H54 (cell line): ENCODE results near the gene RTN4.

Experiments
- DNase-seq: peaks from one replicate; pipeline ENCODE4 v3.0.0; 2011; ENCODE audit warnings: low spot score, mixed read lengths; ENCODE audit not compliant: insufficient read length
- FAIRE-seq: peaks from 3 replicates; lab custom pipeline; 2011; peaks lifted over from hg19 to GRCh38; lab: Jason Lieb, UNC
- POLR2A ChIP-seq: IDR thresholded peaks from 2 replicates; pipeline ENCODE4 v1.6.1; 2011; ENCODE audit warnings: low read depth, mild to moderate bottlenecking, low read length

RTN4 gene

GRCh38 chr2:55033921-55034320, 16.3 kb downstream of the RTN4 start:
- DNase-seq = no peak
- TF ChIP-seq POLR2A = no peak
- FAIRE-seq = no peak

DNA sequence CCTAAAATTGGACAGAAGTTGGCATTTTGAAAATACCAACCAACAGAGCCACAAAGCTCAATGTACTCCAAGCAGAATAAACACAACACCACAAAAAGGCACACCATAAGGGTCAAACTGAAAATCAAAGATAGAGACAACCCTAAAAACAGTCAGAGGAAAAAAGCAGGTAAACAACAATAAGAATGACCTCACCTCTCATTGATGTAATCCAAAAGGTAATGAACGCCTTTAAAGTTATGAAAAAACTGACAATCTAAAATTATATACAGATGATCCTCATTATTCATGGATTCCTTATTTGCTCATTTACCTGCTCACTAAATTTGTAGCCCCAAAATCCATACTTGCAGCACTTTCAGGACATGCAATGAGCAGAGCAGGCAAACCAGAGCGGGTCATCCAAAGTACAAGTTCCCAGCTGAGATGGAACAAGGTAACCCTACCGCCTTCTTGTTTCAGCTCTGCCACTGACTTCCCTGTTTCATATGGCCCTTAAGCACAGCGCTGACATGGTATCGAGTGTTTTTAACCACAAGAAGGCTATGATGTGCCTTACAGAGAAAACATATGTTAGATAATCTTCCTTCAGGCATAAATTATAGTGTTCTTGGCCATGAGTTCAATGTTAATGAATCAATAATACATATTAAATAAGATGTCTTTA, 17.0 kb downstream of the RTN4 start:
- no peak for TF ChIP-seq POLR2A
- peak; percentile 50 for FAIRE-seq
- no peak for DNase-seq

DNA sequence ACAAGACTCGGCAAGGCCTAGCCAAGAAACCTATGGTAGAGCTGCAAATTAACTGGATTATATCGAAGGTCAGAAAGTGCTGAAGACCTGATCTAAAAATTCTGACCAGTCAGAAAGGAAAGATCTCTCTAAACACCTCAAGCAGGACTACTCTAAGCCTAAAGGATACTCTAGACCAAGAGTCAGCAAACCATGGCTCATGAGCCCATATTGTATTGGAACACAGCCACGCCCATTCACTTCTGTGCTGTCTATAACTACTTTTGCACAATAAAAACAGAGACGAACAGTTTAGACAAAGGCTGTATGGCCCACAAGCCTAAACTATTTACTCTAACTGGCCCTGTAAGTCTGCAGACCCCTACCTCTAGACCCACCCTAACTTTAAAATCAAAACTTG, 18.7 kb downstream of the RTN4 start:
- peak; percentile 75 for FAIRE-seq
- no peak for DNase-seq
- no peak for TF ChIP-seq POLR2A

DNA sequence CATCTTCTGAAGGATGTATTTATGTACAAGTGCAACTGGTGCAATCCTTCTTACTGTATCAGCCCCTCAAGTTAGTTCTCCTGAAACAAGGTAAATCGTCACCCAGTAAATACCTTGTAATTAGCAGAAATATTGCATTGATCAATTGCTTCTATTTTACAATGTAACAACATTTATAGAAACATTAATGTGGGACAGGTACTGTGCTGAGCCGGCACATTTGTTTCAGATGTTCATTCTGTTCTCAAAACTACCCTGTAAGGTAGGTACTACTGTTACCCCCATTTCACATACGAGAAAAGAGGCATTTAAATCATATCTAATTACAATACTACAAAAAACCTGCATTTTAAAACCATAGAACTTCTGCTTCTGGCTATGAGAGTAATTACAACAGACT, 19.5 kb downstream of the RTN4 start:
- FAIRE-seq (no peak), DNase-seq (no peak)
- no peak for TF ChIP-seq POLR2A

DNA sequence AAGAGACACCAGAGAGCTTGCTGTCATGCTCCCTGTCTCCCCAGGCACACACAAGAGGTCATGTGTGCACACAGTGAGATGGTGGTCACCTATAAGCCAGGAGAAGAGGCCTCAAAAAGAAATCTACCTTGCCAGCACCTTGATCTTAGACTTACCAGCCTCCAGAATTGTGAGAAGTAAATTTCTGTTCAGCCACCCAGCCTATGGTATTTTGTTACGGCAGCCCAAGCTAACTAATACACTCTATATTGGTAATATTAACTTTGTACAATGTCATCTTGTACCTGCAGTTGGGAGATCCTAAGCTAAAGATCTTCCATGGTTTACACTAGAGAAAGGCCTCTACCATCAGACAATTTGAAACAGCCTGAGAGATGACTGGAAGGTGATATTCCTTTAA, 21.2 kb downstream of the RTN4 start:
- FAIRE-seq = peak; percentile 82
- TF ChIP-seq POLR2A = no peak
- no peak for DNase-seq

GRCh38 chr2:55027226-55027625, 23.0 kb downstream of the RTN4 start:
- DNase-seq (no peak), FAIRE-seq (no peak)
- no peak for TF ChIP-seq POLR2A

DNA sequence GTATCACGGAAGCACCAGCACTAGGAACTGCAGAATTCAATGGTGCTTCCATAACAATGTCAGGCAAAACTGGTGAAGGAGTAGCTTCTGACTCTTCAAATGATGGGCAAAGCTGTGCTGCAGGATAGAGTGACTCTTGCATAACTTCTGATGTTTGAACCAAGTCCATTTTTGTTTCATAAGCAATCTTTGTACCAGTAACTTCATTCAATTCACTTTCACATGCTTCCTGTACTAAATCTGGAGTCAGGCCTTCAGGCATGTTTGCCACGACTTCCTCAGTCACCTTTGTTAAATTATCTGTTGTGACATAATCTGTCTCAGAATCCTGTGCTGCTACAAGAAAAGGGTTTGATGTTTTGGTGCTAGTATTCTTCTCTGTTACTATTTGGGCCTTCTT, 24.0 kb downstream of the RTN4 start:
- no peak for TF ChIP-seq POLR2A
- DNase-seq (no peak), FAIRE-seq (peak; percentile 86)

- TF ChIP-seq POLR2A = no peak
- DNase-seq (no peak), FAIRE-seq (no peak)
These were observed 24.6 kb downstream of the RTN4 start for GRCh38 chr2:55025627-55026026.

- FAIRE-seq = peak; percentile 27
- DNase-seq = no peak
- TF ChIP-seq POLR2A = no peak
These were observed 25.2 kb downstream of the RTN4 start for GRCh38 chr2:55025082-55025481.

GRCh38 chr2:55022476-55022875, 27.8 kb downstream of the RTN4 start:
- DNase-seq (no peak), FAIRE-seq (peak; percentile 60)
- TF ChIP-seq POLR2A = no peak

- DNase-seq (no peak), FAIRE-seq (peak; percentile 92)
- no peak for TF ChIP-seq POLR2A
These were observed 30.6 kb downstream of the RTN4 start for GRCh38 chr2:55019526-55020258.

GRCh38 chr2:55018619-55019018, 31.6 kb downstream of the RTN4 start:
- TF ChIP-seq POLR2A = no peak
- FAIRE-seq (no peak), DNase-seq (no peak)

GRCh38 chr2:55017880-55018279, 32.4 kb downstream of the RTN4 start:
- TF ChIP-seq POLR2A = no peak
- DNase-seq (no peak), FAIRE-seq (no peak)

- DNase-seq (no peak), FAIRE-seq (peak; percentile 90)
- no peak for TF ChIP-seq POLR2A
These were observed 32.8 kb downstream of the RTN4 start for GRCh38 chr2:55017428-55017827.
